Osteocyte (in vitro differentiated cells): ENCODE results near the gene ZFAND2B. TPM values are rescaled to one million over a fixed set of nuclear protein-coding genes. Genes with fewer than 3 reads are reported as not detected.
A peak's percentile ranks its signal among the peaks of the same experiment; 100 is the strongest.

Source experiments
- DNase-seq: peaks from one replicate; pipeline ENCODE4 v3.0.0; 2021; ENCODE audit warnings: mixed read lengths; ENCODE audit not compliant: unreplicated experiment; ENCODE audit errors: extremely low spot score
- H3K27ac Mint-ChIP-seq: one replicate; pipeline ENCODE4 v1.8.0; 2021; ENCODE audit warnings: mild to moderate bottlenecking, mixed read lengths; ENCODE audit not compliant: unreplicated experiment
- H3K27me3 Mint-ChIP-seq: one replicate; pipeline ENCODE4 v1.8.0; 2021; ENCODE audit warnings: mixed read lengths; ENCODE audit not compliant: unreplicated experiment
- H3K36me3 Mint-ChIP-seq: one replicate; pipeline ENCODE4 v1.8.0; 2021; ENCODE audit warnings: mixed read lengths; ENCODE audit not compliant: unreplicated experiment
- H3K4me1 Mint-ChIP-seq: one replicate; pipeline ENCODE4 v1.8.0; 2021; ENCODE audit warnings: mixed read lengths; ENCODE audit not compliant: unreplicated experiment
- H3K4me3 Mint-ChIP-seq: one replicate; pipeline ENCODE4 v1.8.0; 2021; ENCODE audit warnings: mild to moderate bottlenecking, moderate library complexity, mixed read lengths; ENCODE audit not compliant: unreplicated experiment
- H3K9me3 Mint-ChIP-seq: one replicate; pipeline ENCODE4 v1.8.0; 2021; ENCODE audit warnings: mixed read lengths; ENCODE audit not compliant: unreplicated experiment
- total RNA-seq: library from RNA; stranded (reverse); gene quantifications from 2 replicates; pipeline ENCODE4 v1.2.1, GENCODE V29; 2021
- TF ChIP-seq, protein P1 (sequence below): fragments of 200-600 bp; sonication (generic); IDR thresholded peaks from 2 replicates; pipeline ENCODE4 v1.5.0; 2021; ENCODE audit warnings: antibody characterized with exemption, mild to moderate bottlenecking, moderate library complexity

ZFAND2B gene
- total RNA-seq, 1 donor from 2014 or later: 31.4 TPM

DNA sequence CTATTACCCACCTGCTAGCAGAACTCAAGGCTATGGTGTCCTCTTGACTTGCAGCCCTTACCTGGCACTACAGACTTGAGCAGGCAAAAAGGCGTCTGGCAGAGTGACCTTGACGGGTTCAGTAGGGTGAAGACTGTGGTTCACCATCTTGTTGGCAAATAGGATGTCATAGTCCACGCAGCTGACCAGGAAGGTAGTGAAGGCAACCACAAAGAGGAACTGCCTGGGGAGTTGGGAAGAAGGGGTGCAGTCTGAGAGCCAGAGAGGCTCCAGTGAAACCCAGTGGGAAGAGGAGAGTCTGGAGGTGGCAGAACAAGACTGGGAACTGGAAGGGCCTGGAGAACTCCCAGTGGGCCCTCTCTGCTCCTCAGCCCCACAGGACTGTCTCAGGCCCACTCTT, 18.8 kb downstream of the ZFAND2B start:
- no peak overlapping the region for H3K4me3 Mint-ChIP-seq
- no peaks in the 10 kb centered on the region for H3K9me3 Mint-ChIP-seq
- no peaks in the 10 kb centered on the region for H3K27me3 Mint-ChIP-seq
- peaks cover 33% of the 10 kb centered on the region for H3K36me3 Mint-ChIP-seq
- TF ChIP-seq, protein P1, sequence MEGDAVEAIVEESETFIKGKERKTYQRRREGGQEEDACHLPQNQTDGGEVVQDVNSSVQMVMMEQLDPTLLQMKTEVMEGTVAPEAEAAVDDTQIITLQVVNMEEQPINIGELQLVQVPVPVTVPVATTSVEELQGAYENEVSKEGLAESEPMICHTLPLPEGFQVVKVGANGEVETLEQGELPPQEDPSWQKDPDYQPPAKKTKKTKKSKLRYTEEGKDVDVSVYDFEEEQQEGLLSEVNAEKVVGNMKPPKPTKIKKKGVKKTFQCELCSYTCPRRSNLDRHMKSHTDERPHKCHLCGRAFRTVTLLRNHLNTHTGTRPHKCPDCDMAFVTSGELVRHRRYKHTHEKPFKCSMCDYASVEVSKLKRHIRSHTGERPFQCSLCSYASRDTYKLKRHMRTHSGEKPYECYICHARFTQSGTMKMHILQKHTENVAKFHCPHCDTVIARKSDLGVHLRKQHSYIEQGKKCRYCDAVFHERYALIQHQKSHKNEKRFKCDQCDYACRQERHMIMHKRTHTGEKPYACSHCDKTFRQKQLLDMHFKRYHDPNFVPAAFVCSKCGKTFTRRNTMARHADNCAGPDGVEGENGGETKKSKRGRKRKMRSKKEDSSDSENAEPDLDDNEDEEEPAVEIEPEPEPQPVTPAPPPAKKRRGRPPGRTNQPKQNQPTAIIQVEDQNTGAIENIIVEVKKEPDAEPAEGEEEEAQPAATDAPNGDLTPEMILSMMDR: no peak
- peaks cover 17% of the 10 kb centered on the region for H3K4me1 Mint-ChIP-seq
- no peak overlapping the region for H3K27ac Mint-ChIP-seq
- no peak for DNase-seq

DNA sequence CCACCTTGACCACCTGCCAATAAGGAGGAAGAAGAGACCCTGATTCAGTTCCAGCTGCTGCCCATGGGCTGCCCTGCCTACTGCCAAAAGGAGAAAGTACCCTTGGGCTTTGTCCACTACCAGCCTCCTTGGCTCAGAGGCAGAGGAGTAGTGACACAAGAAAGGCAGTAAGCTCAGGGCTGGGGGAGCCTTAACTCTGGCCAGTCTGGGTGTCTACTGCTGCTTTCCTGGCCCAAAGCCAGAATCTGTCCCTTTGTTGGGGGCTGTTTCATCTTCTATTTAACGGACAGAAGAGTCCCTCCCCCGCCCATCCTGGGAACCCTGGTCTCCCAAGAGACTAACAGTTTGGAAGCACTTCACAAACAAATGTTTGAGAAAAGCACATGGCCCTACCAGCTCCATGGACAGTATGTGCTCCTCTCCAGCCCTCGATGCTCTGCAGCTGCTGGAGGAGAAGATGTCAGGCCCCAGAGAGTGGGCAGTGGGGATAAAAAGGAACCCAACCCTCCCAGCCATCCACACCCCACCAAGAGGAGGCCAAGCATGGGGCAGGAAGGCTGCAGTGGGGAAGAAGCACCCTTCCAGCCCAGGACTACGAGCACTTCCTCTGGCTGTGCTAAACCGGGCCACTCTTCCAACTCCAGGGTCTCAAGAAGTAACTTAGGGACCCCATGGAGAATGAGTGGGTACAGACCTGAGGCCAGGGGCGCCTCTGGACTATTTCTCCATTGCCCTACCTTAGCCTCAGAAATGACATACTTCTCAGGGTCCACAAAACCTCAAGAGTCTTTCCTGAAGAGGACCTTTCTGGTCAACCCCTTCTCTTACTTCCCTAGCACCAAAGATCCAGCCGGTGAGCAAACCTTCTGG, 21.7 kb downstream of the ZFAND2B start:
- H3K27me3 Mint-ChIP-seq: no peaks in the 10 kb centered on the region
- H3K4me1 Mint-ChIP-seq: peaks cover 26% of the 10 kb centered on the region
- TF ChIP-seq, protein P1: no peak
- H3K9me3 Mint-ChIP-seq: no peaks in the 10 kb centered on the region
- H3K4me3 Mint-ChIP-seq: peak overlapping the region; percentile 95
- DNase-seq: no peak
- H3K36me3 Mint-ChIP-seq: peaks cover 28% of the 10 kb centered on the region
- peak overlapping the region; percentile 71 for H3K27ac Mint-ChIP-seq

DNA sequence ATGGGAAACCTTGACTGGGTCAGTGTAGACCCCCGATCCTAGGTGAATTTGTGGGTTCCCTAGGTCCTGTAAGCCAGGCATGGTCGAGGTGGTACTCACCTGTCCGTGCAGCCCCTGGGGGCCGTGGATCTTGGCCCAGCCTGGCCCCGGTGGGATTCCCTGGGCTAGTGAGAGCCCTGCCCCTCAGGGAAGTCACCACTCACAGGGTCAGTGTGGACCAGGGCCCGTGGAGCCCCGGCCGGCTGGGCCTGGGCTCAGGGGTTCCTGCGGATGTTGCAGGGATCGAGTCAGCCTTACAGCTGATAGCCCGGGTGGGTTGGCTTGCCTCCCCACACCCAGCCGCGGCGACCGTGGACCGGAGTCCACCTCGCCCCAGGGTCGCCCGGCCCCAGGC, 22.3 kb downstream of the ZFAND2B start:
- peaks cover 30% of the 10 kb centered on the region for H3K36me3 Mint-ChIP-seq
- DNase-seq: no peak
- H3K27ac Mint-ChIP-seq: peak overlapping the region; percentile 71
- H3K4me1 Mint-ChIP-seq: peaks cover 26% of the 10 kb centered on the region
- no peaks in the 10 kb centered on the region for H3K27me3 Mint-ChIP-seq
- peak overlapping the region; percentile 95 for H3K4me3 Mint-ChIP-seq
- TF ChIP-seq, protein P1: no peak
- no peaks in the 10 kb centered on the region for H3K9me3 Mint-ChIP-seq

DNA sequence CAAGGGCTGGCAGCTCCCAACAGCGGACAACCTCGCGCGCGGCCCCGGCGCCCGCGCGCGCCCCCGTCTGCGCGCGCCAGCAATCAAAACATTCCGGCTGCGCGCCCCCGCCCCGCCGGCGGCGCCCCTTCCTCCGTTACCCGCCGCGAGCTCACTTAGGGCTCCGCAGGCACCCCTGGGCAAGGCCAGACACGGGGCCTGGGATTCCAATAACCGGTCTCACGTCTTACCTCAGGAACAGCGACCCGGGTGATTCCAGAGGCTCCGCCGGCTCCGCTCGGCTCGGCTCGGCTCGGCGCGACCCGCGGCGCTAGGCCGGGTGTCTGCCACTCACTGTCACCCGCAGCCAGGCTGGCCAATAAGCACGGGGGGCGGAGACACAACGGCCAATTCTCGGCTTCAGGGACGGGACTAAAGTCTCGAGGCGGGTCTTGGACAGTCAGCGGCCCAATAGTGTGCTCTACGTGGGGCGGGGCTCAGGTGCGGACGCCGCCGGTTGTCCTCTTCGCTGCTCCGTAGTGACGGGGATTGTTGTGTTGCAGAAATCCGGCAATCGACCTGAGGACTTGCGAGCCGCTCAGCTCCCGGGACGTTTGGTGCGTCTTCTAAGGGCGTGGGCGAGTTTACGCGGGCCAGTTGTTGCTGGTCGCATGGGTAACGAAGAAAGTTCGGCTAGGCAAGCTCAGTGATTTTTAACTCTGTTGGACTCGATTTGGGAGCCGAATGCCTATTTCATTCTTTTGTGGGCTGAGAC, 22.9 kb downstream of the ZFAND2B start, which contains the start of the genes ANKZF1 and ATG9A:
Gene ANKZF1 (plus strand): TSS at position 502 of the 754 bp plus-strand sequence. CDS start 452 bp downstream, outside the sequence.
Gene ATG9A (minus strand): TSS at position 332 of the 754 bp plus-strand sequence. CDS start 1,612 bp downstream, outside the sequence.
- no peaks in the 10 kb centered on the region for H3K9me3 Mint-ChIP-seq
- TF ChIP-seq, protein P1: no peak
- no peaks in the 10 kb centered on the region for H3K27me3 Mint-ChIP-seq
- H3K36me3 Mint-ChIP-seq: peaks cover 32% of the 10 kb centered on the region
- peak within 1 kb of the TSS; percentile 98 for H3K27ac Mint-ChIP-seq
- peaks cover 26% of the 10 kb centered on the region for H3K4me1 Mint-ChIP-seq
- DNase-seq: peak; percentile 99
- peak within 1 kb of the TSS; percentile 95 for H3K4me3 Mint-ChIP-seq
